Caco-2 (cell line): ENCODE results near the gene TFAP2B. TPM values are rescaled to one million over a fixed set of nuclear protein-coding genes. Genes with fewer than 3 reads are reported as not detected.

Experiments used
- BruUV-seq: library from RNA; stranded (reverse); fragments of 400-500 nt; replicated peaks from 2 replicates; lab custom pipeline; 2021; lab: Mats Ljungman, UMichigan
- CTCF ChIA-PET: fragments of 300-600 bp; sonication (Branson Sonifier 250); formaldehyde crosslinking; loops from one replicate; lab custom pipeline; 2022; ENCODE audit warnings: antibody characterized with exemption; lab: Charles Lee
- POLR2A ChIA-PET: fragments of 300-600 bp; sonication (Branson Sonifier 250); formaldehyde crosslinking; loops from one replicate; lab custom pipeline; 2022; ENCODE audit warnings: antibody characterized with exemption; lab: Charles Lee
- DNase-seq, 2 experiments: peaks; one replicate each; pipeline versions ENCODE4 v3.0.0 to v3.0.0-alpha.2; 2020 to 2022
- H3K27me3 ChIP-seq: replicated peaks from 2 replicates; pipeline ENCODE4 v1.6.0; 2011; ENCODE audit warnings: low read length; ENCODE audit not compliant: control insufficient read depth, insufficient read depth
- H3K36me3 ChIP-seq: 2 replicates; pipeline ENCODE4 v1.5.1; 2011; ENCODE audit warnings: low read length; ENCODE audit not compliant: control insufficient read depth, insufficient read depth
- H3K4me1 ChIP-seq: fragments of 250-450 bp; sonication (Bioruptor Pico); 2 replicates; pipeline ENCODE4 v1.5.1; 2020; ENCODE audit warnings: mild to moderate bottlenecking
- H3K4me3 ChIP-seq: 2 replicates; pipeline ENCODE4 v1.5.1; 2011; ENCODE audit warnings: low read depth, mild to moderate bottlenecking, control low read depth, low read length
- H3K9me3 ChIP-seq: fragments of 250-450 bp; sonication (Bioruptor Pico); 2 replicates; pipeline ENCODE4 v1.5.1; 2020; ENCODE audit warnings: mild to moderate bottlenecking, moderate library complexity
- H3K27ac Mint-ChIP-seq: one replicate; pipeline ENCODE4 v1.8.0; 2022; ENCODE audit warnings: mixed read lengths; ENCODE audit not compliant: unreplicated experiment
- H3K27me3 Mint-ChIP-seq: one replicate; pipeline ENCODE4 v1.8.0; 2022; ENCODE audit warnings: mixed read lengths; ENCODE audit not compliant: insufficient read depth, unreplicated experiment
- H3K36me3 Mint-ChIP-seq: one replicate; pipeline ENCODE4 v1.8.0; 2022; ENCODE audit warnings: mild to moderate bottlenecking, mixed read lengths; ENCODE audit not compliant: insufficient read depth, unreplicated experiment
- H3K4me1 Mint-ChIP-seq: one replicate; pipeline ENCODE4 v1.8.0; 2022; ENCODE audit warnings: low read depth, mixed read lengths; ENCODE audit not compliant: unreplicated experiment
- H3K4me3 Mint-ChIP-seq: one replicate; pipeline ENCODE4 v1.8.0; 2022; ENCODE audit warnings: mild to moderate bottlenecking, moderate library complexity, mixed read lengths; ENCODE audit not compliant: unreplicated experiment
- H3K9me3 Mint-ChIP-seq: one replicate; pipeline ENCODE4 v1.8.0; 2022; ENCODE audit warnings: mixed read lengths; ENCODE audit not compliant: unreplicated experiment
- CTCF ChIP-seq, 2 experiments: fragments of 200-600 bp in 1 of 2; IDR thresholded peaks; 1 replicate in 1 of 2; 2 replicates in 1 of 2; pipeline versions ENCODE4 v1.5.1 to v1.8.0; 2011 to 2022; ENCODE audit warnings: antibody characterized with exemption in 1 of 2, control low read depth in 1 of 2, inconsistent platforms in 1 of 2, low read depth in 1 of 2, low read length in 1 of 2, mild to moderate bottlenecking in 1 of 2, moderate library complexity in 1 of 2; ENCODE audit not compliant: insufficient read depth in 1 of 2, severe bottlenecking in 1 of 2, unreplicated experiment in 1 of 2
- intact Hi-C: fragments of 100-400 bp; cut with micrococcal nuclease; formaldehyde crosslinking; loops from one replicate; pipeline ENCODE4 v1.10.0; 2022; ENCODE audit not compliant: unreplicated experiment
- total RNA-seq: library from RNA; stranded (reverse); gene quantifications from 2 replicates; pipeline ENCODE4 v1.2.3, GENCODE V29; 2022

TFAP2B gene
- total RNA-seq, 1 experiment from 2014 or later: not detected

DNA sequence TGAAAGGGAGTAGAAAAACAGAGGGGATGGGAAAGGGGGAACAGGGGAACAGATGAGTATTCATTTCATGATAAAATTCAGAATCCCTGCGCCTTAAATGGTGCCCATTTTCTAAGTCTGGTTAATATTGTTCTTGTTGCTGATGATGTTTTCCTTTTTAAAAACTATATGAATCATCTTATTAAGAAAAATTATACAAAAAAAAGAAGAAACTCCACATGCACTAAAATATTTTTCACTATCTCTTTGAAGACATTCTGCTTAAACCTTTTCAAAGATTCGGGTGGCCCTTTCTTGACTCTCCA, 1.1 kb upstream of the TFAP2B start:
- H3K4me1 ChIP-seq: peaks cover 5% of the 10 kb centered on the region; the same call in 1 of the 2 replicates
- Mint-ChIP-seq H3K4me3 (no peak overlapping the region), H3K27ac (no peak overlapping the region), H3K27me3 (peaks cover 23% of the 10 kb centered on the region), H3K36me3 (no peaks in the 10 kb centered on the region), H3K4me1 (peaks cover 21% of the 10 kb centered on the region), H3K9me3 (no peaks in the 10 kb centered on the region)
- intact Hi-C loops: loop anchor here (2.0 kb wide), 1 partner anchor 619 kb away; no protein-coding TSS in a partner anchor
- no peaks in the 10 kb centered on the region for H3K27me3 ChIP-seq
- no peaks in the 10 kb centered on the region for H3K9me3 ChIP-seq
- CTCF ChIA-PET: no interaction called here
- BruUV-seq: no TSS peak
- no peak for TF ChIP-seq CTCF (IDR thresholded peaks at IDR 0.05; ENCODE audit: insufficient read depth in 1 of 2, low read depth in 1 of 2, low read length in 1 of 2, severe bottlenecking in 1 of 2, unreplicated experiment in 1 of 2)
- H3K36me3 ChIP-seq: no peaks in the 10 kb centered on the region
- no peak for DNase-seq
- POLR2A ChIA-PET: no interaction called here
- H3K4me3 ChIP-seq: no peak overlapping the region

- Mint-ChIP-seq H3K36me3 (no peaks in the 10 kb centered on the region), H3K4me1 (peaks cover 21% of the 10 kb centered on the region), H3K27ac (no peak overlapping the region), H3K4me3 (no peak overlapping the region), H3K27me3 (peaks cover 23% of the 10 kb centered on the region), H3K9me3 (no peaks in the 10 kb centered on the region)
- POLR2A ChIA-PET: no interaction called here
- no peak for TF ChIP-seq CTCF (IDR thresholded peaks at IDR 0.05; ENCODE audit: insufficient read depth in 1 of 2, low read depth in 1 of 2, low read length in 1 of 2, severe bottlenecking in 1 of 2, unreplicated experiment in 1 of 2)
- no peak for DNase-seq
- peaks cover 5% of the 10 kb centered on the region; the same call in 1 of the 2 replicates for H3K4me1 ChIP-seq
- BruUV-seq: no TSS peak
- H3K36me3 ChIP-seq: no peaks in the 10 kb centered on the region
- no peak overlapping the region for H3K4me3 ChIP-seq
- CTCF ChIA-PET: no interaction called here
- intact Hi-C loops: no loop called here
- no peaks in the 10 kb centered on the region for H3K27me3 ChIP-seq
- H3K9me3 ChIP-seq: no peaks in the 10 kb centered on the region
Observed at GRCh38 chr6:50818020-50818419, 651 bp upstream of the TFAP2B start.

GRCh38 chr6:50819466-50819903, 814 bp downstream of the TFAP2B start:
- Mint-ChIP-seq H3K4me1 (peaks cover 21% of the 10 kb centered on the region), H3K36me3 (no peaks in the 10 kb centered on the region), H3K27ac (peak overlapping the region; percentile 72), H3K27me3 (peaks cover 23% of the 10 kb centered on the region), H3K9me3 (no peaks in the 10 kb centered on the region), H3K4me3 (no peak overlapping the region)
- no TSS peak for BruUV-seq
- no peaks in the 10 kb centered on the region for H3K36me3 ChIP-seq
- H3K4me1 ChIP-seq: peaks cover 5% of the 10 kb centered on the region; the same call in 1 of the 2 replicates
- no peak for TF ChIP-seq CTCF (IDR thresholded peaks at IDR 0.05; ENCODE audit: insufficient read depth in 1 of 2, low read depth in 1 of 2, low read length in 1 of 2, severe bottlenecking in 1 of 2, unreplicated experiment in 1 of 2)
- CTCF ChIA-PET: no interaction called here
- intact Hi-C loops: no loop called here
- no peak overlapping the region for H3K4me3 ChIP-seq
- no peak for DNase-seq
- no peaks in the 10 kb centered on the region for H3K27me3 ChIP-seq
- no peaks in the 10 kb centered on the region for H3K9me3 ChIP-seq
- POLR2A ChIA-PET: no interaction called here
